GM12878 (cell line): ENCODE results near the gene ADAR.

Experiments
- CTCF ChIP-seq, 3 experiments: IDR thresholded peaks in 2 of 3; conservative IDR thresholded peaks in 1 of 3; 2 replicates each; pipeline ENCODE4 v1.5.1; 2011; ENCODE audit warnings: low read depth in 3 of 3, low read length in 3 of 3, mild to moderate bottlenecking in 3 of 3, control low read depth in 2 of 3, moderate library complexity in 2 of 3, inconsistent platforms in 1 of 3, mixed read lengths in 1 of 3; ENCODE audit not compliant: control insufficient read depth in 2 of 3, insufficient read depth in 1 of 3; ENCODE audit errors: extremely low read depth in 1 of 3
- EZH2 ChIP-seq: IDR thresholded peaks from 2 replicates; pipeline ENCODE4 v1.6.1; 2012; ENCODE audit warnings: low read depth, mild to moderate bottlenecking, control low read depth, inconsistent platforms, low read length, borderline replicate concordance; ENCODE audit not compliant: control insufficient read depth
- HDAC2 ChIP-seq: fragments of 200-600 bp; sonication (generic); IDR thresholded peaks from 2 replicates; pipeline ENCODE4 v1.6.1; 2017
- MAX ChIP-seq: IDR thresholded peaks from 2 replicates; pipeline ENCODE4 v1.6.1; 2012; ENCODE audit warnings: low read depth, low read length, improper control_type of control experiment
- NR2C2 ChIP-seq: IDR thresholded peaks from 2 replicates; pipeline ENCODE4 v1.6.1; 2011; ENCODE audit warnings: borderline replicate concordance, low read depth; ENCODE audit not compliant: control insufficient read depth, insufficient read length
- PKNOX1 ChIP-seq: fragments of 450-650 bp; IDR thresholded peaks from 2 replicates; pipeline ENCODE4 v1.6.1; 2016; ENCODE audit warnings: mild to moderate bottlenecking
- POLR2A ChIP-seq: IDR thresholded peaks from 2 replicates; pipeline ENCODE4 v1.6.1; 2011; ENCODE audit warnings: low read depth, mild to moderate bottlenecking, low read length
- USF2 ChIP-seq: IDR thresholded peaks from 2 replicates; pipeline ENCODE4 v1.6.1; 2011; ENCODE audit warnings: low read depth, low read length, improper control_type of control experiment, borderline replicate concordance
- ZNF24 ChIP-seq: fragments of 450-650 bp; IDR thresholded peaks from 2 replicates; pipeline ENCODE4 v1.6.1; 2017; ENCODE audit warnings: antibody characterized with exemption, mild to moderate bottlenecking
- ZNF384 ChIP-seq: IDR thresholded peaks from 2 replicates; pipeline ENCODE4 v1.6.1; 2012; ENCODE audit warnings: low read depth, mild to moderate bottlenecking, low read length, improper control_type of control experiment, borderline replicate concordance

GRCh38 chr1:154608397-154609270 is 648 bp upstream of the ADAR start:
- no peak; the same call in 1 of the 2 replicates for TF ChIP-seq POLR2A
- TF ChIP-seq HDAC2, result no peak
- TF ChIP-seq EZH2, result no peak
- peak; percentile 58 for TF ChIP-seq ZNF384
- no peak for TF ChIP-seq MAX
- TF ChIP-seq ZNF24, result no peak
- no peak for TF ChIP-seq NR2C2
- TF ChIP-seq CTCF (IDR thresholded peaks at IDR 0.05 in 2 of 3, conservative IDR thresholded peaks at IDR 0.05 in 1 of 3; ENCODE audit: control insufficient read depth in 2 of 3, extremely low read depth in 1 of 3, insufficient read depth in 1 of 3, low read depth in 3 of 3, low read length in 3 of 3), result no peak
- TF ChIP-seq PKNOX1, result peak; percentile 40; the same call in 1 of the 2 replicates
- TF ChIP-seq USF2, result no peak
